H9 (cell line): ENCODE measurements around the gene BHLHE40. TPM values are rescaled to one million over a fixed set of nuclear protein-coding genes. Genes with fewer than 3 reads are reported as not detected.
A peak's percentile ranks its signal among the peaks of the same experiment; 100 is the strongest.

Source experiments
- DNase-seq: peaks from one replicate; pipeline ENCODE4 v3.0.0-alpha.2; 2017
- H2AFZ ChIP-seq: one replicate; pipeline ENCODE4 v1.6.1; 2013; ENCODE audit warnings: mild to moderate bottlenecking, low read length, control low read depth, moderate library complexity
- H2AK5ac ChIP-seq: 2 replicates; pipeline ENCODE4 v1.6.1; 2013; ENCODE audit warnings: low read length, control low read depth, mixed read lengths; ENCODE audit not compliant: insufficient read length
- H2BK120ac ChIP-seq: one replicate; pipeline ENCODE4 v1.6.1; 2013; ENCODE audit warnings: low read depth, mild to moderate bottlenecking, low read length, control low read depth, inconsistent platforms; ENCODE audit not compliant: poor library complexity, severe bottlenecking
- H2BK12ac ChIP-seq: 2 replicates; pipeline ENCODE4 v1.6.1; 2013; ENCODE audit warnings: low read length, control low read depth, mixed read lengths, low read depth; ENCODE audit not compliant: insufficient read length
- H2BK15ac ChIP-seq: 2 replicates; pipeline ENCODE4 v1.6.1; 2013; ENCODE audit warnings: low read depth, low read length, control low read depth
- H2BK20ac ChIP-seq: one replicate; pipeline ENCODE4 v1.6.1; 2013; ENCODE audit warnings: low read depth, mild to moderate bottlenecking, low read length, control low read depth, inconsistent platforms; ENCODE audit not compliant: poor library complexity, severe bottlenecking
- H2BK5ac ChIP-seq: 2 replicates; pipeline ENCODE4 v1.6.1; 2013; ENCODE audit warnings: low read length, control low read depth, mixed read lengths; ENCODE audit not compliant: insufficient read length
- H3K14ac ChIP-seq: 2 replicates; pipeline ENCODE4 v1.6.1; 2013; ENCODE audit warnings: low read length, control low read depth; ENCODE audit not compliant: insufficient read depth
- H3K18ac ChIP-seq: 2 replicates; pipeline ENCODE4 v1.6.1; 2013; ENCODE audit warnings: low read depth, mild to moderate bottlenecking, mixed read lengths, low read length, control low read depth; ENCODE audit not compliant: insufficient read length
- H3K23ac ChIP-seq: 2 replicates; pipeline ENCODE4 v1.6.1; 2013; ENCODE audit warnings: low read length, control low read depth, mixed read lengths, low read depth; ENCODE audit not compliant: insufficient read length
- H3K23me2 ChIP-seq: 2 replicates; pipeline ENCODE4 v1.6.1; 2013; ENCODE audit warnings: low read depth, mild to moderate bottlenecking, mixed read lengths, low read length, control low read depth; ENCODE audit not compliant: insufficient read length, poor library complexity, severe bottlenecking
- H3K27ac ChIP-seq: 2 replicates; pipeline ENCODE4 v1.5.1; 2013; ENCODE audit warnings: low read length, control low read depth, mixed read lengths, low read depth; ENCODE audit not compliant: insufficient read length
- H3K27me3 ChIP-seq: 2 replicates; pipeline ENCODE4 v1.6.1; 2013; ENCODE audit warnings: low read length, control low read depth, inconsistent platforms; ENCODE audit not compliant: insufficient read depth
- H3K4ac ChIP-seq: 2 replicates; pipeline ENCODE4 v1.6.1; 2013; ENCODE audit warnings: low read depth, mild to moderate bottlenecking, control low read depth, inconsistent platforms, low read length, moderate library complexity
- H3K4me1 ChIP-seq: 2 replicates; pipeline ENCODE4 v1.6.1; 2013; ENCODE audit warnings: low read length, control low read depth, inconsistent platforms; ENCODE audit not compliant: insufficient read depth
- H3K4me2 ChIP-seq: 2 replicates; pipeline ENCODE4 v1.6.1; 2013; ENCODE audit warnings: low read length, control low read depth, mixed read lengths; ENCODE audit not compliant: insufficient read length, insufficient read depth
- H3K56ac ChIP-seq: 2 replicates; pipeline ENCODE4 v1.6.1; 2013; ENCODE audit warnings: low read depth, mild to moderate bottlenecking, mixed read lengths, low read length, control low read depth; ENCODE audit not compliant: insufficient read length
- H3K79me1 ChIP-seq: 2 replicates; pipeline ENCODE4 v1.6.1; 2013; ENCODE audit warnings: low read depth, mild to moderate bottlenecking, moderate library complexity, low read length, control low read depth, inconsistent platforms; ENCODE audit not compliant: insufficient read depth, poor library complexity, severe bottlenecking
- H3K79me2 ChIP-seq: 2 replicates; pipeline ENCODE4 v1.6.1; 2013; ENCODE audit warnings: low read length, control low read depth, inconsistent platforms; ENCODE audit not compliant: insufficient read depth
- H3K9ac ChIP-seq: 2 replicates; pipeline ENCODE4 v1.6.1; 2013; ENCODE audit warnings: low read length, control low read depth, mixed read lengths; ENCODE audit not compliant: insufficient read length; ENCODE audit errors: extremely low read depth
- H3K9me3 ChIP-seq: one replicate; pipeline ENCODE4 v1.6.1; 2013; ENCODE audit warnings: low read depth, low read length, inconsistent platforms; ENCODE audit not compliant: control insufficient read depth
- H3T11ph ChIP-seq: one replicate; pipeline ENCODE4 v1.6.1; 2013; ENCODE audit warnings: mild to moderate bottlenecking, low read length, control low read depth, inconsistent platforms
- H4K20me1 ChIP-seq: one replicate; pipeline ENCODE4 v1.6.1; 2013; ENCODE audit not compliant: control insufficient read depth, insufficient read length, insufficient read depth
- H4K5ac ChIP-seq: 2 replicates; pipeline ENCODE4 v1.6.1; 2013; ENCODE audit warnings: low read depth, mild to moderate bottlenecking, mixed read lengths, low read length, control low read depth; ENCODE audit not compliant: insufficient read length
- H4K8ac ChIP-seq: replicated peaks from 2 replicates; pipeline ENCODE4 v1.6.1; 2013; ENCODE audit warnings: low read length, control low read depth, mixed read lengths, low read depth; ENCODE audit not compliant: insufficient read length
- H4K91ac ChIP-seq: 2 replicates; pipeline ENCODE4 v1.6.1; 2013; ENCODE audit warnings: low read depth, mild to moderate bottlenecking, moderate library complexity, mixed read lengths, low read length, control low read depth; ENCODE audit not compliant: insufficient read length
- H3K27ac Mint-ChIP-seq, 3 experiments: 2 replicates in 2 of 3; 3 replicates in 1 of 3; pipeline ENCODE4 v1.8.0; 2020 to 2021; ENCODE audit warnings: mixed read lengths in 3 of 3, mild to moderate bottlenecking in 1 of 3, moderate library complexity in 1 of 3
- H3K27me3 Mint-ChIP-seq: 2 replicates; pipeline ENCODE4 v1.8.0; 2021; ENCODE audit warnings: low read depth, mild to moderate bottlenecking, moderate library complexity, mixed read lengths
- H3K36me3 Mint-ChIP-seq, 3 experiments: 2 replicates in 2 of 3; 3 replicates in 1 of 3; pipeline ENCODE4 v1.8.0; 2020 to 2021; ENCODE audit warnings: low read depth in 3 of 3, mixed read lengths in 3 of 3; ENCODE audit not compliant: insufficient read depth in 1 of 3
- H3K4me1 Mint-ChIP-seq, 2 experiments: 2 replicates each; pipeline ENCODE4 v1.8.0; 2020; ENCODE audit warnings: mixed read lengths in 2 of 2
- H3K4me3 Mint-ChIP-seq, 2 experiments: 2 replicates in 1 of 2; 3 replicates in 1 of 2; pipeline ENCODE4 v1.8.0; 2020 to 2021; ENCODE audit warnings: mild to moderate bottlenecking in 2 of 2, mixed read lengths in 2 of 2, moderate library complexity in 1 of 2
- H3K9me3 Mint-ChIP-seq, 2 experiments: 2 replicates in 1 of 2; 3 replicates in 1 of 2; pipeline ENCODE4 v1.8.0; 2020; ENCODE audit warnings: mild to moderate bottlenecking in 2 of 2, mixed read lengths in 2 of 2, moderate library complexity in 1 of 2
- CTCF ChIP-seq: fragments of 200-600 bp; sonication (generic); conservative IDR thresholded peaks from 3 replicates; pipeline ENCODE4 v1.8.0; 2021; ENCODE audit warnings: antibody characterized with exemption, mild to moderate bottlenecking
- WGBS: extraction: QIAGEN DNeasy Blood & Tissue Kit; methylation state at CpG from one replicate; pipeline ENCODE4 v1.1.7; 2013; ENCODE audit warnings: missing lambda C conversion rate, low lambda C conversion rate, mixed read lengths; ENCODE audit not compliant: insufficient read length; ENCODE audit errors: extremely low coverage; 5-methylcytosine and 5-hydroxymethylcytosine counted together
- total RNA-seq: library from RNA; stranded (reverse); gene quantifications from 2 replicates; pipeline ENCODE4 v1.2.1, GENCODE V29; 2021

The BHLHE40 gene
- total RNA-seq, 1 experiment from 2014 or later = 4.1 TPM

GRCh38 chr3:4978966-4979427 is 240 bp upstream of the BHLHE40 start:
- peaks cover 39 to 41% of the 10 kb centered on the region in 2 experiments for H3K4me1 Mint-ChIP-seq
- peak; percentile 85 for DNase-seq
- Histone ChIP-seq H2BK12ac (no peak overlapping the region), H2BK20ac (no peak overlapping the region), H3K18ac (no peak overlapping the region), H2BK5ac (no peak overlapping the region), H3K4me1 (peaks cover 3% of the 10 kb centered on the region), H3K4me2 (peak overlapping the region; percentile 94), H4K91ac (no peak overlapping the region), H3K27me3 (no peaks in the 10 kb centered on the region; the same call in 1 of the 2 replicates), H3K79me2 (no peaks in the 10 kb centered on the region), H2AK5ac (no peak overlapping the region), H3T11ph (no peak overlapping the region), H3K14ac (no peak overlapping the region), H3K79me1 (no peaks in the 10 kb centered on the region), H3K27ac (no peak overlapping the region), H3K9me3 (no peaks in the 10 kb centered on the region), H4K8ac (no peak overlapping the region), H2BK120ac (no peak overlapping the region), H3K23ac (no peak overlapping the region), H4K5ac (no peak overlapping the region), H2AFZ (no peak overlapping the region), H3K9ac (no peak overlapping the region), H3K4ac (no peak overlapping the region), H4K20me1 (no peaks in the 10 kb centered on the region), H3K23me2 (peaks cover 37% of the 10 kb centered on the region), H2BK15ac (no peak overlapping the region), H3K56ac (no peak overlapping the region)
- no peak for TF ChIP-seq CTCF
- no peaks in the 10 kb centered on the region; a peak in 1 of 5 replicates for H3K9me3 Mint-ChIP-seq
- peaks cover 56% of the 10 kb centered on the region for H3K27me3 Mint-ChIP-seq
- H3K36me3 Mint-ChIP-seq = peaks cover 3 to 12% (median 7%) of the 10 kb centered on the region in 3 experiments; a peak in 5 of 7 replicates
- peak overlapping the region; percentile 76 to 93 for H3K4me3 Mint-ChIP-seq
- no CpG with 5 or more reads among the region's 31 CpGs for WGBS
- H3K27ac Mint-ChIP-seq = no peak overlapping the region
